OCI-LY7 (cell line): Measurements from ENCODE around the gene CFB. TPM values are rescaled to one million over a fixed set of nuclear protein-coding genes. Genes with fewer than 3 reads are reported as not detected.

ENCODE experiments used
- BruUV-seq: library from RNA; stranded (reverse); fragments of 400-500 nt; replicated peaks from 2 replicates; lab custom pipeline; 2021; lab: Mats Ljungman, UMichigan
- CTCF ChIA-PET: fragments of 300-600 bp; sonication (Branson Sonifier 250); formaldehyde crosslinking; loops from one replicate; lab custom pipeline; 2022; ENCODE audit warnings: antibody characterized with exemption; ENCODE audit not compliant: unreplicated experiment; lab: Charles Lee
- POLR2A ChIA-PET: fragments of 300-600 bp; sonication (Branson Sonifier 250); formaldehyde crosslinking; loops from one replicate; lab custom pipeline; 2022; ENCODE audit warnings: antibody characterized with exemption; lab: Charles Lee
- DNase-seq: peaks from one replicate; pipeline ENCODE4 v3.0.0-alpha.2; 2015; ENCODE audit warnings: low spot score
- H2AFZ ChIP-seq: fragments of 200-600 bp; sonication (generic), shearing (Covaris generic); 2 replicates; pipeline ENCODE4 v1.6.1; 2014; ENCODE audit warnings: mild to moderate bottlenecking, antibody characterized with exemption, low read length, moderate library complexity
- H3K27ac ChIP-seq: fragments of 200-600 bp; sonication (generic); 2 replicates; pipeline ENCODE4 v1.5.1; 2014; ENCODE audit warnings: mixed run types, low read depth, mild to moderate bottlenecking, moderate library complexity, low read length, inconsistent platforms; ENCODE audit not compliant: poor library complexity, severe bottlenecking
- H3K36me3 ChIP-seq: fragments of 200-600 bp; sonication (generic); 2 replicates; pipeline ENCODE4 v1.6.1; 2014; ENCODE audit warnings: mild to moderate bottlenecking, antibody characterized with exemption, low read length, moderate library complexity, mixed read lengths; ENCODE audit not compliant: insufficient read depth
- H3K4me1 ChIP-seq: fragments of 200-600 bp; sonication (generic); 2 replicates; pipeline ENCODE4 v1.5.1; 2014; ENCODE audit warnings: mild to moderate bottlenecking, low read length; ENCODE audit not compliant: insufficient read depth, poor library complexity, severe bottlenecking
- H3K4me2 ChIP-seq: fragments of 200-600 bp; sonication (generic); 2 replicates; pipeline ENCODE4 v1.6.1; 2014; ENCODE audit warnings: mild to moderate bottlenecking, low read length
- H3K4me3 ChIP-seq: fragments of 200-600 bp; sonication (generic); 2 replicates; pipeline ENCODE4 v1.5.1; 2014; ENCODE audit warnings: mild to moderate bottlenecking, low read depth, low read length; ENCODE audit not compliant: poor library complexity, severe bottlenecking
- H3K79me2 ChIP-seq: fragments of 200-600 bp; sonication (generic); 2 replicates; pipeline ENCODE4 v1.6.1; 2016; ENCODE audit warnings: low read depth, mild to moderate bottlenecking, low read length, moderate library complexity, mixed read lengths; ENCODE audit not compliant: insufficient read depth
- H3K9me2 ChIP-seq: fragments of 200-600 bp; sonication (generic); 2 replicates; pipeline ENCODE4 v1.6.1; 2016; ENCODE audit warnings: mild to moderate bottlenecking, low read length, mixed read lengths; ENCODE audit not compliant: insufficient read depth
- H3K9me3 ChIP-seq: fragments of 200-600 bp; sonication (generic); 2 replicates; pipeline ENCODE4 v1.6.1; 2014; ENCODE audit warnings: mild to moderate bottlenecking, mixed run types, low read length, mixed read lengths
- H4K20me1 ChIP-seq: fragments of 200-600 bp; sonication (generic); 2 replicates; pipeline ENCODE4 v1.6.1; 2014; ENCODE audit warnings: mild to moderate bottlenecking, antibody characterized with exemption, low read length, moderate library complexity, mixed read lengths; ENCODE audit not compliant: insufficient read depth
- EZH2phosphoT487 ChIP-seq: fragments of 200-600 bp; sonication (generic); IDR thresholded peaks from 2 replicates; pipeline ENCODE4 v1.6.1; 2018; ENCODE audit warnings: low read depth, borderline replicate concordance, mild to moderate bottlenecking, mixed run types, antibody characterized with exemption, low read length, moderate library complexity, mixed read lengths
- intact Hi-C: fragments of 100-400 bp; cut with micrococcal nuclease; formaldehyde crosslinking; loops from one replicate; pipeline ENCODE4 v1.10.0; 2022; ENCODE audit not compliant: unreplicated experiment
- total RNA-seq, 2 experiments: library from RNA; depleted of rRNA in 1 of 2; stranded (reverse); fragments of >200 nt in 1 of 2; shearing (Covaris generic) in 1 of 2; gene quantifications; 2 replicates each; pipeline ENCODE4 v1.2.3, GENCODE V29; 2014 to 2022
- TF ChIP-seq, protein P1 (sequence below): fragments of 200-600 bp; sonication (generic); conservative IDR thresholded peaks from 2 replicates; pipeline ENCODE4 v1.5.1; 2014; ENCODE audit warnings: mild to moderate bottlenecking, antibody characterized with exemption, low read length, moderate library complexity, mixed read lengths

Gene CFB
- total RNA-seq, 2 experiments from 2014 or later, result 1.1 to 1.2 TPM

DNA sequence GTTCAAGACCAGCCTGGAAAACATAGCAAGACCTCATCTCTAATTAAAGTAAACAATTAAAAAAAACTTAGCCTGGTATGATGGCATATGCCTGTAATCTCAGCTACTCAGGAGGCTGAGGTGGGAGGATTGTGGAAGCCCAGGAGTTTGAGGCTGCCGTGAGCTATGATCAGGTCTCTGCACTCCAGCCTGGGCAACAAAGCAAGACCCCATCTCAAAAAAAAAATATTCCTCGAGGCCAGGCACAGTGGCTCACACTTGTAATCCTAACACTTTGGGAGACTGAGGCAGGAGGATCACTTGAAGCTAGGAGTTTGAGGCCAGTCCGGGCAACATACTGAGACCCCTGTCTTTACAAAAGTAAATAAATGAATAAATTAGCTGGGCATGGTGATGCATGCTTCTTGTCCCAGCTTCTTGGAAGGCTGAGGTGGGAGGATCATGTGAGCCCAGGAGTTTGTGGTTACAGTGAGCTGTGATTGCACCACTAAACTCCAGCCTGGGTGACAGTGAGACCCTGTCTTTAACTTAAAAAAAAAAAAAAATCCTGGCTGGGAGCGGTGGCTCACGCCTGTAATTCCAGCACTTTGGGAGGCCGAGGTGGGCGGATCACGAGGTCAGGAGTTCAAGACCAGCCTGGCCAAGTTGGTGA is 27.7 kb upstream of the CFB start:
- no TSS peak for BruUV-seq
- CTCF ChIA-PET, result no interaction called here
- POLR2A ChIA-PET, result interaction anchor here (0.6 to 1.1 kb wide), 2 partner anchors 13 to 105 kb away, joined by 3 read pairs; no protein-coding TSS in a partner anchor

DNA sequence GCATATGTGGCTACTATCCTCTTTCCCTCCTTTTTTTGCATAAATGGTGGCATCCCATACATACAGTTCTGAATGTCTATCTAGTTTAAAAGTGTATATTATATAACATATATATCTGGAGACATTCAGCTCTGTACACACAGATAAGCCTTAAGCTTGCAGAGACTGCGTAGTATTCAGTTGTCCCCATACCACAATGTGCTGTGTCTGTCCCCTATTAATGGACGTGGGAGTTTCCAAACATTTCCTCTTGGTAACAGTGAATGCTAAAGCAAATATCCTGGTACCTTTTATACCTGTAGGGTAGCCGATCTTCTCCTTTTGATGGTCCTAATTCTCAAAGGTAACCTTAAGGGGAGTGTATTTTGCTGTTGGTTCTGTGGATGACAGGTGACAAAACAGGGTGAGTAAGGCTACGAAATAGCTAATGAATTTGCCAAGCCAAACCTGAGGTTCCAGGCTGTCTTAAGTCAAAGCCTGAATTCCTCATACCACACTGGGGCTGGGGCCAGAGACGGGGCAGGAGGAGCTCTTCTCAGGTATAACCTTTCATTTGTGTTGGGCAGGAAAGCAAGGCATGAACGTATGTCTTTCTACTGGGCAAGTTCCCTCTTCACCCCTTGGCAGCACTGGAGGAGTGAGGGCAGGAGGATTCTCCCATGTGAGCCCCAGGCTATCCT is 26.1 kb upstream of the CFB start:
- Histone ChIP-seq H3K4me3 (no peak overlapping the region), H3K79me2 (no peaks in the 10 kb centered on the region), H2AFZ (no peak overlapping the region), H3K36me3 (no peaks in the 10 kb centered on the region), H3K9me2 (no peaks in the 10 kb centered on the region), H3K27ac (no peak overlapping the region), H3K9me3 (no peaks in the 10 kb centered on the region), H3K4me2 (no peak overlapping the region), H3K4me1 (no peaks in the 10 kb centered on the region), H4K20me1 (no peaks in the 10 kb centered on the region)
- ChIA-PET CTCF (no interaction called here), POLR2A (interaction anchor here (0.5 to 1.0 kb wide), 2 partner anchors 10 to 129 kb away, joined by 4 to 7 read pairs; no protein-coding TSS in a partner anchor)
- TF ChIP-seq, protein P1, sequence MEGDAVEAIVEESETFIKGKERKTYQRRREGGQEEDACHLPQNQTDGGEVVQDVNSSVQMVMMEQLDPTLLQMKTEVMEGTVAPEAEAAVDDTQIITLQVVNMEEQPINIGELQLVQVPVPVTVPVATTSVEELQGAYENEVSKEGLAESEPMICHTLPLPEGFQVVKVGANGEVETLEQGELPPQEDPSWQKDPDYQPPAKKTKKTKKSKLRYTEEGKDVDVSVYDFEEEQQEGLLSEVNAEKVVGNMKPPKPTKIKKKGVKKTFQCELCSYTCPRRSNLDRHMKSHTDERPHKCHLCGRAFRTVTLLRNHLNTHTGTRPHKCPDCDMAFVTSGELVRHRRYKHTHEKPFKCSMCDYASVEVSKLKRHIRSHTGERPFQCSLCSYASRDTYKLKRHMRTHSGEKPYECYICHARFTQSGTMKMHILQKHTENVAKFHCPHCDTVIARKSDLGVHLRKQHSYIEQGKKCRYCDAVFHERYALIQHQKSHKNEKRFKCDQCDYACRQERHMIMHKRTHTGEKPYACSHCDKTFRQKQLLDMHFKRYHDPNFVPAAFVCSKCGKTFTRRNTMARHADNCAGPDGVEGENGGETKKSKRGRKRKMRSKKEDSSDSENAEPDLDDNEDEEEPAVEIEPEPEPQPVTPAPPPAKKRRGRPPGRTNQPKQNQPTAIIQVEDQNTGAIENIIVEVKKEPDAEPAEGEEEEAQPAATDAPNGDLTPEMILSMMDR, result no peak
- no peak for TF ChIP-seq EZH2phosphoT487
- no TSS peak for BruUV-seq
- intact Hi-C loops, result no loop called here
- DNase-seq, result no peak

More for the DNA sequence above, 27.7 kb upstream of the CFB start:
- no peak overlapping the region for H3K4me3 ChIP-seq
- no peaks in the 10 kb centered on the region for H4K20me1 ChIP-seq
- no peaks in the 10 kb centered on the region for H3K9me3 ChIP-seq
- H2AFZ ChIP-seq, result no peak overlapping the region
- H3K36me3 ChIP-seq, result no peaks in the 10 kb centered on the region
- intact Hi-C loops, result no loop called here
- no peaks in the 10 kb centered on the region for H3K9me2 ChIP-seq
- TF ChIP-seq, protein P1, result no peak
- TF ChIP-seq EZH2phosphoT487, result no peak
- H3K79me2 ChIP-seq, result no peaks in the 10 kb centered on the region
- no peak for DNase-seq
- no peak overlapping the region for H3K27ac ChIP-seq
- no peaks in the 10 kb centered on the region for H3K4me1 ChIP-seq
- H3K4me2 ChIP-seq, result no peak overlapping the region

DNA sequence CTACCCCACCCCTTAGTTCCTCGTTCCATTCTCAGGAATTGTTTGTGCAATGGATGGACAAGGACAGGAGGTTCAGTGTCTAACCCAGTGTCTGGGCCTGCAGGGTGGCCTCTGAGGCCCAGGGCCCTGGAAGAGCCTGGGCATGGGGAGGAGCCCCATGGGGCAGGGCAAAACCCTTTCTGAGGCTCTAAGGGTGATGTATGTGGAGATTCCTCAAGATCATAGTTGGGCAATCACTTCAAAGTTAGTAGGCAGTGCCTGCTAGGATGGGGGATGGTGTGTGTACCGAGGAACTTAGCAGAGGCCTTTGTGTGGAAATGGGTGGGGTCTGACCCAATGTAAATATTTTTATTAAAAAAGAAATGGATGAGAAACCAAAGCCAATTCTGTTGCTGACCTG is 25.1 kb upstream of the CFB start:
- Histone ChIP-seq H3K36me3 (no peaks in the 10 kb centered on the region), H3K9me2 (no peaks in the 10 kb centered on the region), H3K4me3 (no peak overlapping the region), H4K20me1 (no peaks in the 10 kb centered on the region), H3K79me2 (no peaks in the 10 kb centered on the region), H3K27ac (no peak overlapping the region), H3K9me3 (no peaks in the 10 kb centered on the region), H3K4me2 (no peak overlapping the region), H2AFZ (no peak overlapping the region), H3K4me1 (no peaks in the 10 kb centered on the region)
- BruUV-seq, result no TSS peak
- CTCF ChIA-PET, result no interaction called here
- no peak for TF ChIP-seq EZH2phosphoT487
- TF ChIP-seq, protein P1, result no peak
- intact Hi-C loops, result no loop called here
- POLR2A ChIA-PET, result no interaction called here
- DNase-seq, result no peak
